SK-N-SH (cell line): ENCODE results near the gene SERTAD2. TPM values are rescaled to one million over a fixed set of nuclear protein-coding genes. Genes with fewer than 3 reads are reported as not detected.

Experiments used
- CTCF ChIA-PET: fragments of 300-600, 350-600 bp; formaldehyde crosslinking; extraction: SDS; loops from one replicate; lab custom pipeline; 2021; lab: Yijun Ruan, JAX
- POLR2A ChIA-PET: fragments of 350-600 bp; sonication (Branson Sonifier 250); formaldehyde crosslinking; extraction: SDS; loops from one replicate; lab custom pipeline; 2020; ENCODE audit warnings: antibody characterized with exemption, inconsistent platforms; lab: Yijun Ruan, JAX
- DNase-seq: peaks from one replicate; pipeline ENCODE4 v3.0.0; 2012
- H2AFZ ChIP-seq: fragments of 200-600 bp; sonication (generic); 2 replicates; pipeline ENCODE4 v1.8.1; 2016; ENCODE audit warnings: antibody characterized with exemption, mild to moderate bottlenecking, low read depth
- H3F3A ChIP-seq: fragments of 200-600 bp; sonication (generic); replicated peaks from 2 replicates; pipeline ENCODE3; 2016; ENCODE audit warnings: antibody characterized with exemption, mild to moderate bottlenecking; ENCODE audit not compliant: insufficient read depth
- H3K27ac ChIP-seq, 2 experiments: fragments of 200-500 bp in 1 of 2; fragments of 200-600 bp in 1 of 2; sonication (Bioruptor generic) in 1 of 2; sonication (generic), shearing (Covaris generic) in 1 of 2; 2 replicates each; pipeline versions ENCODE4 v1.5.1 to v1.6.1; 2014 to 2016; ENCODE audit warnings: low read depth in 2 of 2, inconsistent platforms in 1 of 2, low read length in 1 of 2, mild to moderate bottlenecking in 1 of 2, mixed read lengths in 1 of 2
- H3K27me3 ChIP-seq: fragments of 200-600 bp; sonication (generic), shearing (Covaris generic); 2 replicates; pipeline ENCODE4 v1.6.1; 2016; ENCODE audit warnings: mixed run types; ENCODE audit not compliant: insufficient read depth
- H3K36me3 ChIP-seq, 2 experiments: fragments of 200-500 bp in 1 of 2; fragments of 200-600 bp in 1 of 2; sonication (Bioruptor generic) in 1 of 2; sonication (generic) in 1 of 2; replicated peaks in 1 of 2; 2 replicates each; pipeline versions ENCODE3 to v1.5.1; 2014 to 2016; ENCODE audit warnings: low read length in 1 of 2, mild to moderate bottlenecking in 1 of 2; ENCODE audit not compliant: insufficient read depth in 2 of 2, control insufficient read depth in 1 of 2
- H3K4me1 ChIP-seq, 2 experiments: fragments of 200-500 bp in 1 of 2; fragments of 200-600 bp in 1 of 2; sonication (Bioruptor generic) in 1 of 2; sonication (generic), shearing (Covaris generic) in 1 of 2; 2 replicates each; pipeline versions ENCODE4 v1.5.1 to v1.6.1; 2014 to 2016; ENCODE audit warnings: low read depth in 1 of 2, low read length in 1 of 2, mixed run types in 1 of 2; ENCODE audit not compliant: insufficient read depth in 2 of 2, control insufficient read depth in 1 of 2
- H3K4me2 ChIP-seq: fragments of 200-600 bp; sonication (generic), shearing (Covaris generic); 2 replicates; pipeline ENCODE4 v1.6.1; 2017; ENCODE audit warnings: mixed run types
- H3K4me3 ChIP-seq, 2 experiments: fragments of 200-500 bp in 1 of 2; fragments of 200-600 bp in 1 of 2; sonication (Bioruptor generic) in 1 of 2; sonication (generic), shearing (Covaris generic) in 1 of 2; 2 replicates each; pipeline versions ENCODE4 v1.5.1 to v1.8.1; 2014 to 2016; ENCODE audit warnings: low read depth in 2 of 2, inconsistent platforms in 1 of 2, low read length in 1 of 2, mild to moderate bottlenecking in 1 of 2, mixed read lengths in 1 of 2, moderate library complexity in 1 of 2
- H3K79me2 ChIP-seq: fragments of 200-600 bp; sonication (generic); 2 replicates; pipeline ENCODE4 v1.8.1; 2017; ENCODE audit warnings: mild to moderate bottlenecking; ENCODE audit not compliant: insufficient read depth
- H3K9ac ChIP-seq: fragments of 200-600 bp; sonication (generic); 2 replicates; pipeline ENCODE4 v1.6.1; 2017; ENCODE audit warnings: mixed run types
- H3K9me2 ChIP-seq: fragments of 200-600 bp; sonication (generic); 2 replicates; pipeline ENCODE4 v1.6.1; 2017; ENCODE audit warnings: mixed run types
- H3K9me3 ChIP-seq: fragments of 200-600 bp; sonication (generic); 2 replicates; pipeline ENCODE4 v1.6.1; 2017; ENCODE audit warnings: mixed run types, mild to moderate bottlenecking, moderate library complexity
- H4K20me1 ChIP-seq: fragments of 200-600 bp; sonication (generic); 2 replicates; pipeline ENCODE4 v1.6.1; 2017; ENCODE audit warnings: mild to moderate bottlenecking, mixed run types; ENCODE audit not compliant: insufficient read depth
- CHD2 ChIP-seq: fragments of 150-350 bp; IDR thresholded peaks from 2 replicates; pipeline ENCODE4 v1.6.1; 2018; ENCODE audit warnings: low read length; ENCODE audit not compliant: partially characterized antibody
- CTCF ChIP-seq: fragments of 200-600 bp; sonication (generic); IDR thresholded peaks from 2 replicates; pipeline ENCODE4 v1.6.1; 2017; ENCODE audit warnings: antibody characterized with exemption, mild to moderate bottlenecking, moderate library complexity
- ELF1 ChIP-seq: IDR thresholded peaks from 2 replicates; pipeline ENCODE4 v1.4.0; 2012
- FOSL2 ChIP-seq: IDR thresholded peaks from 2 replicates; pipeline ENCODE4 v1.4.0; 2012; ENCODE audit warnings: low read depth, mild to moderate bottlenecking, moderate library complexity, borderline replicate concordance
- GABPA ChIP-seq: IDR thresholded peaks from 2 replicates; pipeline ENCODE4 v1.4.0; 2012; ENCODE audit warnings: low read depth, mild to moderate bottlenecking
- GATA2 ChIP-seq: sonication (generic); formaldehyde crosslinking; IDR thresholded peaks from 2 replicates; pipeline ENCODE4 v1.5.0; 2020; ENCODE audit warnings: mild to moderate bottlenecking, missing genetic modification reagents
- JUND ChIP-seq: IDR thresholded peaks from 2 replicates; pipeline ENCODE4 v1.4.0; 2012
- MEF2A ChIP-seq: IDR thresholded peaks from 2 replicates; pipeline ENCODE4 v1.4.0; 2012; ENCODE audit warnings: low read depth, borderline replicate concordance
- MXI1 ChIP-seq: IDR thresholded peaks from 2 replicates; pipeline ENCODE4 v1.6.1; 2012; ENCODE audit warnings: mild to moderate bottlenecking, low read depth, low read length, improper control_type of control experiment
- NRF1 ChIP-seq: IDR thresholded peaks from 2 replicates; pipeline ENCODE4 v1.6.1; 2012; ENCODE audit warnings: low read depth, mild to moderate bottlenecking, low read length
- POLR2AphosphoS5 ChIP-seq: IDR thresholded peaks from 2 replicates; pipeline ENCODE4 v1.6.1; 2012; ENCODE audit warnings: low read depth, low read length
- REST ChIP-seq: IDR thresholded peaks from 2 replicates; pipeline ENCODE4 v1.6.1; 2012; ENCODE audit warnings: mild to moderate bottlenecking, low read depth, low read length, moderate library complexity
- RXRA ChIP-seq: IDR thresholded peaks from 2 replicates; pipeline ENCODE4 v1.4.0; 2012; ENCODE audit warnings: low read depth, mild to moderate bottlenecking, borderline replicate concordance
- SMC3 ChIP-seq: IDR thresholded peaks from 2 replicates; pipeline ENCODE4 v1.6.1; 2012; ENCODE audit warnings: low read depth, low read length, improper control_type of control experiment
- TCF12 ChIP-seq: IDR thresholded peaks from 2 replicates; pipeline ENCODE4 v1.4.0; 2012
- USF2 ChIP-seq: fragments of 150-350 bp; IDR thresholded peaks from 2 replicates; pipeline ENCODE4 v1.6.1; 2017; ENCODE audit warnings: antibody characterized with exemption, low read length, low read depth, borderline replicate concordance
- YY1 ChIP-seq: IDR thresholded peaks from 2 replicates; pipeline ENCODE4 v1.4.0; 2012; ENCODE audit warnings: low read depth, mild to moderate bottlenecking
- ZBTB33 ChIP-seq: IDR thresholded peaks from 2 replicates; pipeline ENCODE4 v1.4.0; 2012; ENCODE audit warnings: low read depth, borderline replicate concordance
- WGBS: methylation state at CpG from one replicate; pipeline ENCODE4 v1.1.6; 2017; ENCODE audit warnings: low lambda C conversion rate; 5-methylcytosine and 5-hydroxymethylcytosine counted together
- polyA plus RNA-seq, 3 experiments: library from polyadenylated mRNA; depleted of rRNA; stranded (reverse); fragments of >200 nt; gene quantifications; 2 replicates each; pipeline ENCODE4 v1.2.3, GENCODE V29; 2012

The SERTAD2 gene
- polyA plus RNA-seq, 1 of the 3 experiments (the other 2 are of a cell fraction): 9.1 TPM

DNA sequence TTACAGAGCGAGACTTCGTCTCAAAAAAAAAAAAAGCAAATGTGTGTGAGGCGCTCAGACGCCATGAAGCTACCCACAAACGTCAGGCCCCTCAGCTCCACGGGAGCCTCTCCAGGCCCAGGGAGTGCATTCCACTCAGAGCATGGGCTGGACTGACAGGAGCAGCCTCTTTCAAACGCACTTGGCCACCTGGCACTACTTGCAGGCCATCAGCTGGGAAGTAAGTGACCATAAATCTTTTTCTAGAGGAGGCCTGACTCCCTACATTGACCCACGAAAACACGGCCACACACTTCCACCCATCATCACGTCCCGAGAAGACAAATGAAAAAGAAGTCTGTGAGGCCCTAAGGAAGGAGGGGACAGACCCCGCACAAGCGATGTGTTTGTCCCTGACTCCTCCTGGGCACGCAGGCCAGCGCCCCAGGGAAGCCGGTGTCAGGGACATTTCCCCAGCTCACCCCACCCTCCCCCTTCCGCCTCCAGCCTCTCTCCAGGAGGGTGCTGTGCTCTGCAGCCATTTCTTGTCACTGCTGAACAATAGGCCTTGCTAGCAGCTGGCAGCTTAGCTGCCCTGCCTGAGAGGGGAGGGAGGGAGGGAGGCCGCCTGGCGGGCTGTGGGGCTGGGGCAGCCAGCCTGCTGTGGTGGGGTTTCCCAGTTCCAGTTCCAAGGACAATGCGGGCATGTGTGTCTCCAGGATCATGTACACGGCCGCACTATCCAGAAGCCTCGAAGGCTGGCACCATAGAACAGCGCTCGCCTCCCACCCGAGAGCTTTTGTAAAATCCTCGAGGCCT lies 26.6 kb downstream of the SERTAD2 start:
- DNase-seq: peak; percentile 61
- no peaks in the 10 kb centered on the region for H3F3A ChIP-seq
- TF ChIP-seq NRF1 (no peak), ELF1 (no peak), USF2 (no peak), CHD2 (no peak)
- no peak overlapping the region for H3K4me3 ChIP-seq
- WGBS: 87% methylated on average over 25 of the region's 27 CpGs
- H3K27ac ChIP-seq: no peak overlapping the region
- H3K9ac ChIP-seq: no peak overlapping the region
- no peak overlapping the region for H2AFZ ChIP-seq
- H3K9me2 ChIP-seq: no peaks in the 10 kb centered on the region
- no peaks in the 10 kb centered on the region for H3K9me3 ChIP-seq
- CTCF ChIA-PET: interaction anchor here (0.9 to 2.4 kb wide), 7 partner anchors 19 to 231 kb away, joined by 3 to 20 read pairs (median 5); partner anchors contain the start of gene SERTAD2
- POLR2A ChIA-PET: no interaction called here
- H4K20me1 ChIP-seq: 0 out of 2 replicates have a peak, but pooled peaks cover under 1% of the 10 kb centered on the region
- no peaks in the 10 kb centered on the region for H3K79me2 ChIP-seq
- no peak overlapping the region for H3K4me2 ChIP-seq
- H3K36me3 ChIP-seq: peaks cover 3% of the 10 kb centered on the region in 2 experiments
- H3K4me1 ChIP-seq: peaks cover 0 to 45% of the 10 kb centered on the region in 2 experiments; a peak in 2 of 4 replicates
- H3K27me3 ChIP-seq: no peaks in the 10 kb centered on the region

- Histone ChIP-seq H3K9me2 (no peaks in the 10 kb centered on the region), H3K79me2 (no peaks in the 10 kb centered on the region), H3K4me3 (no peak overlapping the region), H3K9me3 (no peaks in the 10 kb centered on the region), H3K9ac (no peak overlapping the region), H3F3A (no peaks in the 10 kb centered on the region), H3K4me2 (no peak overlapping the region), H3K27me3 (no peaks in the 10 kb centered on the region), H3K36me3 (peaks cover 0 to 3% of the 10 kb centered on the region in 2 experiments), H4K20me1 (no peaks in the 10 kb centered on the region), H2AFZ (no peak overlapping the region), H3K4me1 (peaks cover 0 to 45% of the 10 kb centered on the region in 2 experiments; a peak in 2 of 4 replicates), H3K27ac (no peak overlapping the region)
- 92% methylated on average over 10 of the region's 10 CpGs for WGBS
- POLR2A ChIA-PET: no interaction called here
- no peak for DNase-seq
- CTCF ChIA-PET: interaction anchor here (0.6 to 2.4 kb wide), 6 partner anchors 10 to 41 kb away, joined by 3 to 10 read pairs (median 6); partner anchors contain the start of gene SERTAD2
- TF ChIP-seq ZBTB33 (no peak), POLR2AphosphoS5 (no peak), RXRA (no peak), MXI1 (no peak), FOSL2 (no peak), TCF12 (no peak), GABPA (no peak), CTCF (no peak), GATA2 (CRISPR knock-in tag) (no peak), MEF2A (no peak), YY1 (no peak), JUND (no peak), REST (no peak), SMC3 (no peak)
Measured at GRCh38 chr2:64626146-64626809, 27.4 kb downstream of the SERTAD2 start.
